Fibroblast of upper back skin (primary cell): ENCODE results near the gene RASL10A.
A peak's percentile ranks its signal among the peaks of the same experiment; 100 is the strongest.
"Not testable (repeated sequence)": the region's sequence is repeated elsewhere in the genome, so short reads cannot be mapped to it uniquely, and the experiment has no call there.

Source experiments
- DNase-seq: peaks from one replicate; pipeline ENCODE4 v3.0.0-alpha.2; 2013

RASL10A gene, protein sequence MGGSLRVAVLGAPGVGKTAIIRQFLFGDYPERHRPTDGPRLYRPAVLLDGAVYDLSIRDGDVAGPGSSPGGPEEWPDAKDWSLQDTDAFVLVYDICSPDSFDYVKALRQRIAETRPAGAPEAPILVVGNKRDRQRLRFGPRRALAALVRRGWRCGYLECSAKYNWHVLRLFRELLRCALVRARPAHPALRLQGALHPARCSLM

DNA sequence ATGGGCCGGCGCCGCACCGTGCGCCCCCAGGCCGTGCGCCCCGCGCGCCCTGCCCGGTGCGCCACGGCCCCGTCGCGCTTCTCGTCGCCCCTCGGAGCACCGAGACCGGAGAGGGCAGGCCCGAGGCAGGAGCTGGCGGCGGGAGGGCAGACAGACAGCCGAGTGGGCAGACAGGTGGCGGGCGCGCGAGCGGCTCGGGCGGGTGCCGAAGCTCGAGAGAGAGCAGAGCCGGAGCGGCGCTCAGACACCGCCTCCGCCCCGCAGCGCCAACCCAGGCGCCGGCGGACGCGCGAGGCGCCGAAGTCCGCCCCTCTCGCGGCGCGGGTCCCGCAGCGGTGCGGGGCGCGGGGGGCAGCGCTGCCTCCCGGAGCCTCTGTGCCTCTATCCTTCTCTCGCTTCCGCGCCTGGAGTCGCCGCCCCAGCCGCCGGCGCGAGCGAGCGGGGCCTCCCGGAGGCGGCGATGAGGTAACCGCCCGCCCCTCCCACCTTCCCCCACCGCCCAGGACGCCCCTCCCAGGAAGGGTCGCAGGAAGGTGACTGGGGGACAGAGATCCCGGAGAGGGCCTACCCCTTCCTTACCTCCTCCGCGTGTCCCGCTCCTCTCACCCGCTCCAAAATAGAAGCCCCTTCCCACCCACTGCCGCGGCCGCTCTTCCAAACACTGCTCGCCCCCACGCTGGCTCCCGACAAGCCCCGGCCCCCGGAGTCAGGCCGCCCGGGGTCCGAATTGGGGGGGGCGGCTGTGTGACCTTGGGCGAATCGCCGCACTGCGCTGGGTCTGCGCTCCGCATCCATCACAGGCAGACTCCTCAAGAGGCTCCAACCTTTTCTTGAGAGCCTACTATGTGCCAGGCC lies at the start of gene RASL10A:
RASL10A (minus strand) TSS at position 412 of the 855 bp plus-strand sequence. CDS start 451 bp downstream, outside the sequence.
- DNase-seq: no peak

DNA sequence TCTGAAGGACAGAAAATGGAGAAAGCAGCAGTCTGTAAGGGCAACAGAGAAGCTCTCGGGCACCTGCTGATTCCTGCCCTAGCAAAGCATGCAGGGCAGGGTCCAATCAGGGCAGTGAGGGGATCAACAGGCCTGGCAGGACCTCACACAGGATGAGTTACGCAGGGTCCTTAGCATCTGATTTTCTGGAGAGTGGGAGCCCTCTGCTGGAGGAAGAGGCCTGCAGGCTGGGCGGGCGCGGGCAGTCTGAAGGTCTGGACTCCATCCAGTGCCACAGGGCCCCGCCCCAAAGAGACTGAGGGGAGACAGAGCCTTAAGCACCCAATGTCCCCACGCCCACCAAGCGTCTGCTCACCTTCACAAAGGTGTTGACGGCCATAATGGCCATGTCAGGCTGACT lies 44.0 kb upstream of the RASL10A start:
- peak; percentile 66 for DNase-seq

DNA sequence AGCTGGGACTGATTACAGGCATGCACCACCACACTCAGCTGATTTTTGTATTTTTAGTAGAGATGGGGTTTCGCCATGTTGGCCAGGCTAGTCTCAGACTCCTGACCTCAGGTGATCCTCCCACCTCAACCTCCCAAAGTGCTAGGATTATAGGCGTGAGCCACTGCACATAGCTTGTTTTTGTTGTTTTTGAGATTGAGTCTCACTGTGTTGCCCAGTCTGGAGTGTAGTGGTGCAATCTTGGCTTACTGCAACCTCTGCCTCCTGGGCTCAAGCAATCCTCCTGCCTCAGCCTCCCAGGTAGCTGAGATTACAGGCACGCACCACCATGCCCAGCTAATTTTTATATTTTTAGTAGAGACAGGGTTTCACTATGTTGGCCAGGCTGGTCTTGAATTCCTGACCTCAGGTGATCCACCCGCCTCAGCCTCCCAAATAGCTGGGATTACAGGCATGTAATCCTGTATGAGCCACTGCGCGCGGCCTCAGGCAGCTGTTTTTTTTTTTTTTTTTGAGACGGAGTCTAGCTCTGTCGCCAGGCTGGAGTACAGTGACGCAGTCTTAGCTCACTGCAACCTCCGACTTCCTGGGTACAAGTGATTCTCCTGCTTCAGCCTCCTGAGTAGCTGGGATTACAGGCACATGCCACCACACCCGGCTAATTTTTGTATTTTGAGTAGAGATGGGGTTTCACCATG lies 41.8 kb upstream of the RASL10A start:
- not testable (repeated sequence) for DNase-seq

DNA sequence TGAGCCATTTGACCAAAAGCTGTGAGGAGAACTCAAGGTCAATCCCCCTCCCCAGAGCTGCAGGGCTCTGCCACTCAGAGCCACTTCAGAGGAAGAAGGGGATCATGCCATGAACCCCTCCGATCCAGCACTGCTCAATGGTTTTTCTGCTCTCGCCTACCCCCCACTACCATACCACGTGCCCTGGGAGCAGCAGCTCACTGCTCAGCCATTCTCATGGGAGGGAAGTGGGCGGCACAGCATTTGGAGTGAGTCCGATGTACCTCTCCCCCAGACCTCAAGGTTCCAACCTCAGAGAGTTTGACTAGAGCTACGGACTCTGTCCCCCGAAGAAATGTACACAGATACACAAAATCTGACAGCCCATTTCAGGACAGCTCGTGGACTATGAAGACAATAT lies 38.4 kb upstream of the RASL10A start:
- DNase-seq: no peak

DNA sequence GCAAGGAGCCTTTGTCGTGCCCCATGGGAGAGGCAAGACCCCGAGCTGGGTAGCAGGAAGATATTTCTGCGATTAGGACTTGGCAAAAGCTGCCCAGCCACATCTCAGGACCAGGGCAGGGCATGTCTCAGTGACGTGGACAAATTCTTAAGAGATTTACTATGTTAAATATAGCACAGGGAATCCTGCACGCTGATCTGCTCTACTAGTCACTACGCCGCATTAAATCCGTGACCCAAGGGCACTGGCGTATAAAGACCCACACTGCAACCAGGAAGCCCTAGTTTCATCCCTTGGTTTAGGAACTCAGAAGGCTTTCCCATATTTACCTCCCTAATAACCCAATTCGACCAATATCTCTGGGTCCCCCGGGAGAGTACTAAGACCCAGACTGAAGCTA lies 37.8 kb upstream of the RASL10A start:
- DNase-seq: no peak

DNA sequence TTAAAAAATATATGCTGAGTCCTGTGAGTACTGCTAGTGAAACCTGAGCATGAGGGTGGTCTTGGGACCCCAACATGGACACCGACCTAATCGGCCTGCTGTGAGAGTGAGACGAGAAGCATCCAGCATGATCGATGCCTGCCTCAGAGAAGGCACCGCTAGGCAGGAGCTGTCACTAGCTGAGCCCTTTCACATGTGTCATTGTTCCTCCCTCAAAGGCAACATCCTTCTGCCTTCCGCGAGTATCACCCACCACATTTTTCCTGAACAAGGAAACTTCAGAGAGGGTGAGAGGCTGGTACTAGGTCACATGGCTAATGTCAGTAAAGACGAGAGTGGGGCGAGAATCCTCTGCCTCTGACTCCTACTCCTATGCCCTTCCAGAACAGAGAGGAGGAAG lies 37.3 kb upstream of the RASL10A start:
- DNase-seq: no peak

DNA sequence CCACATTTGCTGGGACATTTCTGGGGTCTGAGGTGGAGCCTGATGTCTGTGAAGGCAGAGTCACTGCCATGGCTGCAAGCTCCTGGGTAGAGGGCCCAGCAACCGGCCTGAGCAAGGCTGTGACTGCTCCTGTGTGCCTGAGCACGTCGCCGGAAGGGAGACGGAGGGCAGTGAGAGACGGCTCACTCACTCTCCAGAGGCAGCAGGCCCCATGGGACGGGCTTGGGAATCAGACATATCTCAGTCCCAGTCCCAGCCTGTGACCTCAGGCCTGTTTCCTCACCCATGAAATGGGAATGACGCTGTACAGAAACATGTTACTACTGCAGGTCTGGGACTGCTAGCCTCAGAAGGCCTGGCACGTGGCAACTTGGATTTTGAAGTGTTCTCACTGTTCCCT lies 36.4 kb upstream of the RASL10A start:
- no peak for DNase-seq

DNA sequence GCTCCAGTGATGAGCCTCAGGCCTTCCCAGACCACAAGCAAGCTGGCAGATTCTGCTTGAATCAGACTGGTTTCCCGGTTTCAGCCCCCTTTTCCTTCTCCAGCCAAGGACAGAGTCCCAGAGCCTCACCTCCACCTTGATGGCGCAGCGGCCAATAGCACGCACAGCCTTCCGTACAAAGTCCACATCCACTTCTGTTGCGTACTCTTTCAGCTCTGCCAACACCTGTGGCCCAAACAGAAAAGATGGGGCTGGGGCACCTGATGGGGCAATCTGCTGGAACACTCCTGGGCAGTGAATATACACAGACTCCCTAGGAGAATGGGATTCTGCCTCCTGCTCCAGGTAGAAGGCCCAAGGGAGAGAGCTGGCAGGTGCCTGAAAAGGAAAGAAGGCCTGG lies 35.5 kb upstream of the RASL10A start:
- DNase-seq: no peak

DNA sequence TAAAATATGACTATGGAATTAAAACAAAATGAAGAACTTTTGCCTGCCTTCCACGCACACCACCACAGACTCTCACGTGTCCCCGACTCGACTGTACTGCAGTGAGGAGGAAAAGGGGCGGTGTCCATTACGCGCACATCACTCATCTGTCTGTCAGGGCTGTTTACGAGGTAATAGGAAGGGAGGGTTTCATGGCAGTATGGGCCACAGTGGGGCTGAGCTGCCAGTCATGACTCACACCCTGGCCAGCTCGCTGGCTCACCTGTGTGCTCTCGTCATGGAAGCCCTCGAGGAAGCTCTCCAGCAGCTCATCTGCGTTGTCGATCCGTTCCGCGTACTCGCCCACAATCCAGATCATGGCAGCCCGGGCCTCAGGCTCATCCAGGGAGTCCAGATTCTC lies 33.5 kb upstream of the RASL10A start:
- DNase-seq: no peak

DNA sequence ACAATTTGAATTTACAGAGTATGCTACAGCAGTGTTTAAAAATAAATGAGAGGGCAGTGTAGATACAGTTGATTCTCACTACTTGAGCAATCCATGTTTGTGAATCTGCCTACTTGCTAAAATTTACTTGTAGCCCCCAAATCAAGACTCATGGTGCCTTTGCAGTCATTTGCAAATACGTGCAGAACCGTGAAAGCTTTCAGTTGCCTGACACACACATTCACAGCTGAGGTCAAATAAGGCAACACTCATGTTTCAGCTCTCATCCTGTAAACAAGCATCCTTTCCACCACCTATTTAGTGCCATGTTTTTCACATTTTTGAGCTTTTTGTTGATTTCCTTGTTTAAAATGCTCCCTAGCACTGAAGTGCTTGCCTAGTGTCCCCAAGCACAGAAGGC lies 32.5 kb upstream of the RASL10A start:
- no peak for DNase-seq

DNA sequence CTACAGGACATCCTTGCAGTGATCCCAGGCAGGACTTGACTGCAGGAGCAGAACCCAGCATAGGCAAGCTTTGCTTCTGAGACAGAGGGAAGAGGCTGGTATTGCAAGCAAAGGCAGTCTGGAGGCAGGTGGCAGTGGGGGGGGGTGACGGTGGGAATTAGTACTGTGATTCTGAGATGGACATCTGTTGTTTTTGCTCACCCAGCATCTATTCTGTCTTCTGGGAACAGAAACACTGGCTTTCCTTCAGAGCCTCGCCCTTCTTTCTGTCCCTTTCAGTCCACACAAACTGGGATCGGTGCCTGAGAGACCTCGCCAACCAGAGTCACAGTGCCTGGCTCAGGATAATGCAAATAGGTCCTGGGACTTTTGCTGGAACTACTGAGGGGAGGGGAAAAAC lies 31.2 kb upstream of the RASL10A start:
- DNase-seq: no peak

DNA sequence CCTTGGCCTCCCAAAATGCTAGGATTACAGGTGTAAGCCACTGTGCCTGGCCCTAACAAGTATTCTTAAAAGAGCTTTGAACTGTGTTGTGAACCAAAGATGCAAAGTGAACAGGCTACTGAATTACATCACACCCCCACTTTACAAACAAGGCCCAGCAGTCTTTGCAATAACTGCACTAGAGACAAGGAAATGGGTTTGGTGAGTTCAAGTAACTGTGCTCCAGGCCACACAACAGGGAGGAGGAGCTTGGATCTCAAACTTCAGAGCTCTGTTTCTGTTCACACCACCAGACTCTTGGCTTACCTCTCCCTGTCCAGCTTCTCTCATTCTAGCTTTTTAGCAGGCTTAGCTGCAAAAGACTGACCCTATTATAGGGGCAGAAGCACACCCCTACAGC lies 30.4 kb upstream of the RASL10A start:
- DNase-seq: no peak

DNA sequence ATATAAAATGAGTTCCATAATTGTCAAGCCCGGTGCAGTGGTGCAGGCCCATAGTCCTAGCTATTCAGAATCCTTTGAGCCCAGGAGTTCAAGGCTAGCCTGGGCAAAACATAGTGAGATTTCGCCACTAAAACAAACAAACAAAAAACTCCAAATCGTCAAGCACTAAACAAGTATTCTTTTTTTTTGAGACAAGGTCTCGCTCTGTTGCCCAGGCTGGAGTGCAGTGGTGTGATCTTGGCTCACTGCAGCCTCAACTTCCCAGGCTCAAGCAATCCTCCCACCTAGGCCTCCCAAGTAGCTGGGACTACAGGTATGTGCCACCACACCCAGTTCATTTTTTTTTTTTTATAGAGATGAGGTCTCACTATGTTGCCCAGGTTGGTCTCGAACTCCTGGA lies 29.4 kb upstream of the RASL10A start:
- not testable (repeated sequence) for DNase-seq

DNA sequence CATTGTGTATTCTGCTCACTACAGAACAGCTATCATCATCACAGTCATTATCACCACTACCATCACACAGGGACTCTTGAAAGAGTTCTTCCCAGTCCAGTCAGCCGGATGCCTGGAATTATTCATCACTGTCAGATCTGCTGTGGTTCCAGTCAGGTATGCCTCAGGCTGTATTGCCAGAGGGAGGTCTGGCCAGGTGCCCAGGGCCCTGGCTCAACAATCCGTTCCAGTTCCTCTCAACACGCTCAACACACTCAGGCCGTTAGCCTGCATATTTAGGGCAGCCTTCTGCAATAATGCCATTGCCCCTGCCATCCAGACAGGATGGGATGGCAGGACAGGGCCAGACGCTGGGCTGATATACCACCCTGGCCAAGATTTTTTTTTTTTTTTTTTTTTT lies 28.6 kb upstream of the RASL10A start:
- DNase-seq: peak; percentile 96

DNA sequence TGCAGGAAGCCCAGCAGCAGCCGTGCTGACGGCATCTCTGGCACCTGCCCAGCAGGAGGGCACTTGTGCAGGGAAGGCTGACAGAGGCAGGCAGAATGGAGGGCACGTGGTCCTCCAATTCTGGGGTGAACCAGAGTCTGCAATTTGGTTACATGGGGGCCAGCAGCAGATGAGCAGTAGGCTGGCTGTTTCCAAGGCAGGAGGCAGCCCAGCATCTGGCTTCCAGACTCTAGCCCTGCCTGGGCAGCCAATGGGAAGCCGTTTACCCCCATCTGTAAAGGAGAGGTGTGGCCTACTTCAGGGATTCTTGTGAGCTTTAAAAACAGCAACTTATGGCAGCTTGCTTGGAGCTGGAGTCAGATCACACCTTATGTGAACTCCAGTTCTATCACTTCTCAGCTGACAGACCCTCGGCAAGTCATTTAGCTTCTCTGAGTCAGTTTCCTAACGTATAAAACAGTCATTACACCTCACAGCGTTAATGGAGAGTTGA lies 27.9 kb upstream of the RASL10A start:
- peak; percentile 75 for DNase-seq

DNA sequence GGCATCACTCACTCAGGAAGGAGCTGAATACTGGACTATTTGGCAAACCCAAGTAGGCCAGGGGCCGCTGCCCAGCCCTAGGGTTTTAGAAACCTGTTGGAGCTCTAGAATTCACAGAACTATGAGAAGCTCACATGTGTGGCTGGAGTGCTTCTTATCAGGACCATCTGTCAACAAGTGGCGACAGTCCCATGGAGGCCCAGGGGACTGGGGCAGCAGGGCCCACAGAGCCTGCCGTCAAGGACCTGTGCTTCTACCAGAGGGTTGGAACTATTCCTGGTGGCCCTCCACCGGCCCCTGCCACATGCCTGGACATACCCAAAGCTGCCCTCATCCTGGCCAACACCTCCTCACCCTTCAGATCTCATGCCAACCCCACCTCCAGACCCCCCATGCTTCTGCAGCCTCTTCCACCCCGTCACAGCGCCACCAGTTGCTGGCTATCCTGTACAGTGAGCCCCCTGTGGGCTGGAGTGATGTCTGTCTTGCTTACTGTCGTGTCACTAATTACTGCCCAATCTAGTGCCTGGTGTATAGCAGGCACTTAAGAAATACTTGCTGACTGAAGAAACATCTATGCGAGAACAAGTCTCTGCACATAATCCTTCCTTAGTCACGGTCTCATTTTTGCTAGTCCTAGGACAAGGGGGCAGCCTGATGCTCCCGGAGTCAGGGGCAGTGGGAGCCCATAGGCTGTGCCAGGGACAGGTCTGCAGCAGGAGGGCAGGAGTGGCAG lies 27.2 kb upstream of the RASL10A start:
- DNase-seq: no peak

DNA sequence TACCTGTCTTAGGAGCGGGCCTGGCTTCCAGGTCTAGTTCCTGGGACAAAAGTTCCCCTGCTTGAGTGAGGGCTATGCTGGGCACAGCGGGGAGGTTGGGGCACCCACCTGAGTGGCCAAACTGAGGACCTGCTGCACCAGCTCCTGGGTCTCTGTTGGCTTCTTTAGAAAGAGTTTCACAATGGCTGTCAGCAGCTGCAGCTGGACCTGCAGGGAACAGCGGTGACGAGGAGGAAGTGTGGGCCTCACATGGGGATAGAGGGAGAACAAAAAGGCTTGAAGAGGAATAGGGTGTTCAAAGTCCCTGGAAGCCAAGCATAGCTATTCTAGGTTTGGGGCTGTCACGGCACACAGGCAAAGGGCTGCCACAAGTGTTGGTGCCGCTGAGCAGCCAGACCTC lies 26.7 kb upstream of the RASL10A start:
- no peak for DNase-seq

DNA sequence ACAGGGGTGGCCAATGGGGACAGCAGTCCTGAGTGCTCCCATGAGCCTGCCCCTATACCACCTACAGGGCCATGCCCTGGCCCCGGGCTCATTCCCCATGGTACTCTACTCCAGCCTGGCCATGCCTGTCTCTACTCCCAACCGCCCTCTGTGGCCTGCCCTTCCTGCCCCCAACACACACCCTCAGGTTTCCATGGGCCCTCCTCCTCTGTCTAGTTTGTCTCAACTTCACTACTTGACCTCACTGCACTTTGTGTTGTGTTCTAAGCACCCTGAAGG lies 26.3 kb upstream of the RASL10A start:
- DNase-seq: no peak

DNA sequence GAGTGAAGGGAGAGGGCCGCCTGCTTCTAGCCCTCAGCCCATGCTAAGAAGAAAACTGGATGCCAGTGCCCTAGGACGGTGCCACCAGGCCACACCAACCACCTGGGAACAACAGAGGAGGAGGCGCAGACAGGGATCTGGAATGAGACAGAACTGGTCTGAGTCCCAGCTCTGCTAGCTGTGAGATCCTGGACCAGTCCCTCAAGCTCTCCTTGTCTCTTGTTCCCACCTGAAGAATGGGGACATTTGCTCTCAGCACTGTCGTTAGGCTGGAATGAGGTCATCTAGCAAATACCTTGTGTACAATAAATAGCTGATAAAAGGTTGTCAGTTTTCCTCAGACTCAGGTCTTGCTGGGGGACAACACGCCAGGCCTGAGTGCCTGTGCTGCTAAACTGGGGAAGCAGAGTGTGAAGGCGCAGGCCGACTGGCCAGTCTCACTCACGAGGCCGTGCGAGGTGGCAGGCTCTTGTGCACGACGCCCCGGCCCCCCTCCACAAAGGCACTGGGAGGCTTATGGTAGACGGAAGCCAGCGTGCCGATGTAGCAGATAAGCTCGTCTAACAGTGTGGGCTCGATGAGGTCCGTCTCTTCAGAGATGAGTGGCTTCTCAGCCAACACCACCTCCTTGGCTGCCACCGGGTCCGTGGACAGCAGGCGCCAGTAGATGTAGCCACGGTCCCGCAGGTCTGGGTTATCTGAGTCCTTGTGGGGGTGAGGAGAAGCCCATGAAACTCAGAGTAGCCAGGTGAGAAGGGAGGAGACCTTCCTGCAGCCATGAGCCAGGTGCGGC lies 25.8 kb upstream of the RASL10A start:
- no peak for DNase-seq

DNA sequence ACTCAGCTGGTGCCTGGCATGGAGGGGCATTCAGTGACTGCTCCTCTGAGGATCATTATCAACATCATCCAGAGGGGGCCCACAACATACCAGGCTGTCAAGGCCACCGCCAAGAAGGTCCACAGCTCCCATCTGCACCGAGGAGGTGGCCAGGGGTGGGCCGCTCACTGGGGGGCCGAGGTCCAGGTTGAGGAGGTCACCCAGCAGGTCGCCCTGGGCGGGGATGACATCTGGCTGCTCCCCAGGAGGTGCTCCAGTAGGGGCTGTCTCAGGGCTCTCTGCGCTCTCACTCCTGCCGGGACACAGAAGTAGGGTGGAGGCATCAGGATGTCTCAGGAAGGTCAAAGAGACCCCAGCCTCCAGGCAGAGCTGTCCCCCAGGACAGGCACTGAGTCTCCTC lies 25.1 kb upstream of the RASL10A start:
- no peak for DNase-seq

DNA sequence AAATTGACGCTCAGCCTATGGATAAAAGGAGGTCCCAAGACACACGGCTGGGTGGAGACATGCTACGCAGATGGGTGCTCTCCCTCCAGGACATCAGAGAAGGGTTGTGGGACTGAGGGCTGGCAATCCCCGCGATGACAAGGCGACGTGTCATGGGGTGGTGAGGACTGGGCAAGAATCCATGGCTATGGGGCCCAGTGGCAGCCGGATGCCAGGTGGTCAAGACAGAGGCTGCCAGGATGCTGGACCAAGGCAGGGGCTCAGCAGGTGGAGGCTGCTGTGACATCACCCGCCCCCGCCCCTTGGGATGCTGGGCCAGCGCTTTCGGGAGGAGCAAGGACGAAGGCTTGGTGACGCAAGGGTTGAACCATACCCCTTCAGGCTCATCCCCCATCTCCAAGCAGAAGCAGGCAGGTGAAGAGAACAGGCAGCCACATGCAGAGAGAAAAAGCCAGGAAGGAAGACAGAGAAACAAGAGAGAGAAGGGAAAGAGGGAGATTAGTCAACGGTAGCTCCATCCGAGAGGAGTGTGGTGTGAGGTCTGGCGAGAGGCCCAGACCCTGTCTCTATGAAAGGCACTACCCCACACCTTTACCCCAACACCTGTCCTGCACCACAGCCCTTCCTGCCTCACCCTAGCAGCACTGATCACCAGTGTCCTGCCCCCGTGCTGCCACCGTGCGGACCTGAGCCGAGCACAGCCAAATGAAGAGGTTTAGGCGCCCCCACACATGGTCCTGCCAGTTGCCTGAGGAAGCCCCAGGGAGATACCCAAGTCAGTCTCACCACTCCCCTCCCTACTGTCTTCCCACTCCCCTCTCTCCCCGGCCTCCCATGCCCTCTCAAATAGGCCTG lies 24.1 kb upstream of the RASL10A start:
- no peak for DNase-seq

DNA sequence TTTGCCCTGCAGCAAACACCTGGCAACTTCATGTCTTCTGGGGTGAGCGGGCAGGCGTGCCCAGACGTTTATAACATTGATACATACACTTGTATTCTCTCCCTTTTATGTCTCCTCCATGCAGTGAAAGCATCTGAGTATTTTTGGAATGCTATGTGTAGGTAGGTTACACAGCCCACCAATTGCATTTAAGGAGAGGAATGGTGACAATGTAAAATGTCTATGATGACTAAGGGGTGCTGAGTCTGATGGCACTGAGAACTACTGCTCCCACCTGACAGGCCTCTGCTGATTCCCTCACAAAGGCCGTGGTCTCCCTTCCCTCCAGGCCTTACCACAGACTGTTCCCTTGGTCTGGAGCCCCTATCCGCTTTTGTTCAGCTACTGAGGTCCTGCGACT lies 22.9 kb upstream of the RASL10A start:
- no peak for DNase-seq
